Posterior cingulate gyrus (tissue), 11 donors: ENCODE data around the gene AGO4.
"Not testable (repeated sequence)": the region's sequence is repeated elsewhere in the genome, so short reads cannot be mapped to it uniquely, and the experiment has no call there.

Experiments used
- DNase-seq, 10 donors: peaks; one replicate each; pipeline versions ENCODE4 v3.0.0 to v3.0.0-alpha.2; 2020 to 2021; ENCODE audit warnings: mixed read lengths in 3 of 10
- intact Hi-C: fragments of 100-400 bp; cut with DNase I; formaldehyde crosslinking; loops from one replicate; pipeline ENCODE4 v1.15.1; 2023

AGO4 gene

DNA sequence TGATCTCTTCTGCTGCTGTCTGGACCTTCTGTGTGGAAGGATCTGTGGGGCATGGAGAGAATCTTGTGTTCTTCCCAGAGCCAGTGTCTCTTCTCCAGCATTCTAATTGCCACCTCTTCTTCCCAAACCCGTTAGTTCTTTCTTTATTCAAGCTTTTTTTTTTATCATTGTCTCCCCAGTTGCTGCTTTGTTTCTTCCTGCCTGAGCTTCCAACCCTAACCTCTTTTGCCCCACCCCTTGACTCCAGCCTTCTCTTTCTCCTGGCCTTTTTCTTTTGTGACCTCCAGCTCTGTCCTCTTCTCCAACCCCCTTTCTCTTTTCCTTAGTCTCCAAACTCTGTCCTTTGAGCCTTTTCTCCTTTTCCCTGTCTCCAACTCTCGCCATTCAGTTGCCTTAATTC is 79.7 kb downstream of the AGO4 start:
- no peak for DNase-seq
- intact Hi-C loops = no loop called here

DNA sequence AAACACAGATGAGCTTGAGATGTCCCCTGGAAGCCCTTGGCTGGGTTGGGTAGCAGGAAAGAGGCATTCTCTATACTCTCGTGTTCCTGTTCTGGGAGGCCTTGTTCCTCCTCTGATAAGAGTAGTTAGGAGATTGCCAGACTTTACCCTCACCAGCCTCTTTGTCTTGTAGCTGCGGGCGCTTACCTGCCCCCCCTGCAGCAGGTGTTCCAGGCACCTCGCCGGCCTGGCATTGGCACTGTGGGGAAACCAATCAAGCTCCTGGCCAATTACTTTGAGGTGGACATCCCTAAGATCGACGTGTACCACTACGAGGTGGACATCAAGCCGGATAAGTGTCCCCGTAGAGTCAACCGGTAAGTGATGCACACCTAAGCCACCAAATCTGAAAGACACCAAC is 80.4 kb downstream of the AGO4 start:
- DNase-seq = no peak
- intact Hi-C loops = no loop called here

DNA sequence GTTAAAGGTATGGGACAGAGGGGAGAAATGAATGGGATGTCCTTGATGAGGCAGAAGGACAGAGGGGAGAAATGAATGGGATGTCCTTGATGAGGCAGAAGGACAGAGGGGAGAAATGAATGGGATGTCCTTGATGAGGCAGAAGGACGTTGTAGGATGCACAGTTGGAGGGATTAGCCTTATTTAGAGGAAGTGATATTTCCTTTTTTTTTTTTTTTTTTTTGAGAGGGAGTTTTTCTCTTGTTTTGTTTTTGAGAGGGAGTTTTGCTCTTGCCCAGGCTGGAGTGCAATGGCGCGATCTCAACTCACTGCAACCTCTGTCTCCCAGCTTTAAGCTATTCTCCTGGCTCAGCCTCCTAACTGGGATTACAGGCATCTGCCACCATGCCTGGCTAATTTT is 81.2 kb downstream of the AGO4 start:
- DNase-seq, intact Hi-C loops: not testable (repeated sequence)

DNA sequence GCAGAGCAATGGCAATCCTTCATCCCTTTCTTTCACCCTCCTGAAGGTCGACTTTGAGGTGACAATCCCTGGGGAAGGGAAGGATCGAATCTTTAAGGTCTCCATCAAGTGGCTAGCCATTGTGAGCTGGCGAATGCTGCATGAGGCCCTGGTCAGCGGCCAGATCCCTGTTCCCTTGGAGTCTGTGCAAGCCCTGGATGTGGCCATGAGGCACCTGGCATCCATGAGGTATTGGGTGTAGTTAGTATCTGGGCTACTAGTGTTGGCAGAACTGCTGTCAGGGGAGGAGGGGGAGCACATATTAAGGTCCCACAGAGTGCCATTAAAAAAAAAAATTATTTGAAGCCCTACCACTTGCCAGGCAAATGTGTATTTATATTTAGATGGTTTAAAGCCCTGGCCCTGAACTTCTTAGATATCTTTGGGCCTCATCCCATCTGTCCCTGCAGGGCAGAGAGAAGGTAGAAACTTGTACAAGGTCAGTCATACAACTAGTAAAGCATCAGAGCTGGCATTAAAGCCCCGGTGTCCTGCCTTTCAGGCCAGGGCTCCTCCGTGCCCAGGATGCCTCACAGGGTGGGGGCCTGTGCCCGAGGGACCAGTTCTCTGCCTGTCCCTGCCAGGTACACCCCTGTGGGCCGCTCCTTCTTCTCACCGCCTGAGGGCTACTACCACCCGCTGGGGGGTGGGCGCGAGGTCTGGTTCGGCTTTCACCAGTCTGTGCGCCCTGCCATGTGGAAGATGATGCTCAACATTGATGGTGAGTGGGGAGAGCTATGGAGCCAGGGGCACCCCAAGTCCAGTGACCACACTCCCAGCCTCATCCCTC is 85.4 kb downstream of the AGO4 start:
- no peak for DNase-seq
- intact Hi-C loops = no loop called here

DNA sequence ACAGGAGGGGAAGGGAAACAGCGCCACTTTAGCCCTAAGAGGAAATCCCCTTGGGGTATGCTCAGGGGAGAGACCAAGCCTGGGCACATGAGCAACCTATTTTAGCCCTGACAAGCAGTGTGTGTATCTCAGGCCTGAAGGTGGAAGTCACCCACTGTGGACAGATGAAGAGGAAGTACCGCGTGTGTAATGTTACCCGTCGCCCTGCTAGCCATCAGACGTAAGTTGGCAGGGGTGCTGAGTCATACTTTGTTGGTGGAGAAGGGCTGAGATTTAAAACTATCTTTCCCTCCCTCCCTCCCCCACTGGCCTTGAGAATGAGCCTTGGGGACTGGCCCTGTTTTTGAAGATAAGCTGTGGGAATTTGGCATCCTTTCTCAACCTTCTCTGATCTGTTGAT is 86.4 kb downstream of the AGO4 start:
- DNase-seq = no peak
- intact Hi-C loops = no loop called here

DNA sequence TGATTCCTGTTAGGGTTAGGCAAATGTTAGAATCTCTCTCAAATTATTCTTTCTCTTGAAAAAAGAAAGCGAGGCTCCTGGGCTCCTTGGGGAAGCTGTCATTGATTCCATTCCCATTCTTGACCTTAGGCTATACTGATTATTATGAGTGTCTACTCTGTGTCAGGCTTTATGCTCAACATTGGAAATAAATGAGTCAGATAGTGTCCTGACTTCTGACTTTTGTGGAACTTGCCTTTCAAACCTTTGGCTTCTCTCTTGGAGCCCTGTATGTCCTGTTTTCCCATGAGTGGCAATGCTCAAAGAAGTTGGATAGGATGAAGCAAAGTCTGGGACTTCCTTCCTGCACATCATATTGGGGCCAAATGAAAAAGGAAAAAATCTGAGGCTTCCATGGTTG is 86.8 kb downstream of the AGO4 start:
- no peak for DNase-seq
- intact Hi-C loops = no loop called here

DNA sequence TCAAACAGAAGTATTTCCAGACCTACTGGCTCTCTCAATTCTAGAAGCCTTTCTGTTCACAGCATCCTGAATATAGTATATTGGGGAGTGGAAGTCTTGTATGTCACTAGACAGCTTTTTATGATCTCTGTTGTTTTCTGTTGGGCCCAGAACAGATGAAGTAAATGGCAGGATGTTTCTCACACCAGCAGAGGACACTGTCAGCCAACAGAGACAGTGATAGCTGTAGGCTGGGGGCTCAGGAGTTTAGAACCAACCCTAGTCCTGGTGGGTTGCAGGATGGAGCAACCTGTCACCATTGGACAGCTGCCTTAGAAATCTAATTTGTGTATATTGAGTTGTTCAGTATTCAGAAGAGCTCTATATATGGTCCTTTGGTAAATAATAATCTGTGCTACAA is 92.1 kb downstream of the AGO4 start:
- intact Hi-C loops = no loop called here

DNA sequence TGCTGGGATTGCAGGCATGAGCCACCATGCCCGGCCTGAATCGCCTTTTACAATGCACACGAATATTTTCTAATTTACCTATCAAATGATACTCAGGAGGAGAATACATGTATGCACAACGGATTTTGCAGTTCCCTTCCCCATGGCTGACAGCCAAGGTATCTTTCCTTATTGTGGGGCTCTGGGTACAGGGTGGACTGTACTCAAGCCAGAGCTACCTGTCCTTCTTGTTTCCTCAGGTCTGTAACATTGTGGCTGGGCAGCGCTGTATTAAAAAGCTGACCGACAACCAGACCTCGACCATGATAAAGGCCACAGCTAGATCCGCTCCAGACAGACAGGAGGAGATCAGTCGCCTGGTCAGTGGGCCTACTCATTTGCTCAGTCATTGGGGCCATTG is 93.4 kb downstream of the AGO4 start:
- intact Hi-C loops = no loop called here
- DNase-seq = no peak

More for the DNA sequence above, 92.1 kb downstream of the AGO4 start:
- DNase-seq = no peak

DNA sequence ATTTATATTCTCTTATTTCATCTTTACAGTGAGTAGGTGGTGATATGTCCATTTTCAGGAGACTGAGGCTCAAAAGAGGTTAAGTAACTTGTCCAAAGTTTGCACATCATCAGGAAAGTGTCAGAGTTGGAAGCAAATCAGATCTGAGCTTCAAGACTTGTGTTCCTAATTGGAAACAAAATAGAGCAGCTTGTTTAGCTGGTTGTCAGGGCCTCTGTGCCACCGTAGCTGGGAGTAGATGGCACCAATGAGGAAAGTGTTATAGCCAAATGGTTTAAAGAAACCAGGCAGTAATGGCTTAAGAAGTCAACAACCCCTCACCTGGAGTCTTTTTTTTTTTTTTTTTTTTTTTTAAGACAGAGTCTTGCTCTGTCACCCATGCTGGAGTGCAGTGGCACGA is 94.9 kb downstream of the AGO4 start:
- no peak for DNase-seq
- intact Hi-C loops = no loop called here
